GM08714 (cell line): ENCODE data around the gene TCF4.

Source experiments
- H3K4me3 ChIP-seq: fragments of 200-500 bp; sonication (Bioruptor generic); 2 replicates; pipeline ENCODE4 v1.5.1; 2014; ENCODE audit warnings: mild to moderate bottlenecking, low read length, inconsistent platforms
- ZNF274 ChIP-seq: IDR thresholded peaks from 2 replicates; pipeline ENCODE4 v1.6.1; 2012; ENCODE audit warnings: mild to moderate bottlenecking, low read depth, low read length

TCF4 gene

DNA sequence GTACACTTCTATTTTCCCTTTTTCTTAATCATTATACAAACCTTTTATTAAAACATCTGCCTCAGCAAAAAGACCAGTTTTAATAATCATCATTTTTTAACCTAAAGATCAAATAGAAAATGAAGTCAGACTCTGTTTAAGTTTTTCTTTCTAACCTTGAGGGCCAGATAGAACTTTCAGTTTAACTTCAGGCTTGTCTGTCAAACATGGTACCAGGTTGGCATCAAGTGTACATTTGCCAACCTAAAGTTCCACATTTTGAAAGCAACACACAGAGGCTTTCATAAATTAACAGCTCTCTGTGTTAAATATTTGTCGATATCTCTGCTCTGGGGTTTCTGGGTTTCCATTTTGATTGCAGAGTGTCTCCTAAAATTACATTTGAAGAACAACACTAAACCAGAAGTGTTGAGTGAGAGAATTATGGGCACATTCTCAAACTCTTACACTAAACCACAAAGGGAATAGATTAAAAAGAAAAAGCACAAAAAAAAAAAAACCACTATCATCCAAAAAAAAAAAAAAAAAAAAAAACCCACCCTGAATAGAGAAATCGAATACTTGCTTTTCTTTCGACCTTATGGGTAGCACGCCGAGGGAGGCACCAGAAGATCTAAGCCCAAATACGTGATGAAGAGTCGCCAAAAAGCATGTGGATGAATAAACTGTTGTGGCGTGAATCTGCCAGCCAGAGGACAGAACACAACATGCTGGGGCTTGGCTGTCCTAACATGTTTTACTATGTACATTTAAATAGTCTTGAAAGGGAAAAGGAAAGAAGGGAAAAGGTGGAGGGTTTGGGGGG lies 166.2 kb downstream of the TCF4 start:
- TF ChIP-seq ZNF274, result no peak
- H3K4me3 ChIP-seq, result no peak overlapping the region

DNA sequence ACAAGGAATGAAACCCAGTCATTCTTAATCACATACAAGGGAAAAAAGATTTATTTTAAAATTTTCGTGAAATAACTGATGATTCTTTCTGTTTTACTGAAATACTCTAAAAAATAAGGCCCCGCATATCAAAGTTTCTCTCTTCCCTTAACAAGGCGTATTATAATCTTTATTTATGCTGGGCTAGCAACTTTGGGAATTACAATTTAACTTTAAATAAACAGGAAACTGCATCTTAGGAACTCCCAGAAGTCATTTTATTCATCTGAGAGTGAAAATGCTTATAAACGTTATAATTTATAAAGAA lies 166.7 kb downstream of the TCF4 start:
- no peak overlapping the region for H3K4me3 ChIP-seq
- no peak for TF ChIP-seq ZNF274

DNA sequence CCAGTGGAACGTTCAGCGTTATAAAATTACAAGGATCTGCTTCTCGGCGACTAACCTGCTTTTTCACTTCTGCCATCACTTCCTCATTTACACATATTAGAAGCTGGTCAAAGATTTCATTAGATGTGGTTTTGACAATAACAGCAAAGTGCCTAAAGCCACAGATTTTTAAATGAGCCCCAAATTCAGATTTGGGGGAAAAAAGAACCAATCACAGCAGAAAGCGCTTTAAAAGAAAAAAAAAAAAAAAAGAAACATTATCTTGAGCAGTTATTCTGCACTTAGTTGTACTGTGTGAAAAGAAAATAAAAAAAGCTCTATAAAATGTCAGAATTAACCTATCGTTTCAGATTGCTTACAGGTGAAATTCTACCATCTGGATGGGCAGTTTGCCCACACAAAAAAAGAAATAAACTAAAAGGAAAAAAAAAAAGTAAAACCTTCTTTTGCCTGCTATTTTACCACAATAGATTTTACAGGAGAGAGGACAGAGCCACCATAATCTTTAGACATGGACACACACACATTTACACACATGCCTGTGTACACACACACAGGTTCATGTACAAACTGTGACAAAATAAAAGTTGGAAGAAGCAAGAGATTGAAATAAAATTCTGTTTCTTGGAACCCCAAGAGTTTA lies 167.2 kb downstream of the TCF4 start:
- no peak for TF ChIP-seq ZNF274
- H3K4me3 ChIP-seq, result no peak overlapping the region

DNA sequence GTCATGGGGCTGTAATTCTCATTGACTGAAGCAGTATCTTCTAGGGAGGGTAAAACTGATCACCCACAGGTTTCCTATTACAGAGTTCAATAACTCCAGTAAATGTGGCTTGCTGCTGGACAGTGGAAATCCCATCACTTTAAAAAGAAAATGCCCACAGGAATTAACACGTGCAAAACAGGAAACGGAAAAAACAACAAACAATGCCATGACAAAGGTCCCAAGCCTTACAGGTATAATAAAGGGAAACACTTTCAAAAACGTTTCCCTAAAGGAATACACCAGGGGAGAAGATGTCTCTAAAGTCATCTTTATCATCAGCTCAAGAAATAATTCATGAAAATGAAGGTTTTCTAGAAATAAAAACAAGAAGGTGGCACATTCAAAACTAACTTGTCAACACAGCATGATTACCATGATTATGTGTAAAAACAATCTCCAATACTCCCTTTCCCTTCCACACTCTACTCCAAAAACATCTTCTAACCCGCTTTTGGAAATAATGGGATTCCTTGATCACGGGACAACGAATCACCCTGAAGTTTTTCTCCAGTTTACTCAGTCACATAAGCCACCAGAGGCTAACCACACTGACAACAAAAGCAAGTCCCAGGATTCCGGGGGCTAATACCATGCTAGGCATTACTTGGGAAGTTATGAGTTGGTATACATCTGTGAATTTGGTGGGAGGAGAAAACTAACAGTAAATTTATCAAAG lies 167.9 kb downstream of the TCF4 start:
- H3K4me3 ChIP-seq, result peak overlapping the region; percentile 26; the same call in 1 of the 2 replicates
- no peak for TF ChIP-seq ZNF274

DNA sequence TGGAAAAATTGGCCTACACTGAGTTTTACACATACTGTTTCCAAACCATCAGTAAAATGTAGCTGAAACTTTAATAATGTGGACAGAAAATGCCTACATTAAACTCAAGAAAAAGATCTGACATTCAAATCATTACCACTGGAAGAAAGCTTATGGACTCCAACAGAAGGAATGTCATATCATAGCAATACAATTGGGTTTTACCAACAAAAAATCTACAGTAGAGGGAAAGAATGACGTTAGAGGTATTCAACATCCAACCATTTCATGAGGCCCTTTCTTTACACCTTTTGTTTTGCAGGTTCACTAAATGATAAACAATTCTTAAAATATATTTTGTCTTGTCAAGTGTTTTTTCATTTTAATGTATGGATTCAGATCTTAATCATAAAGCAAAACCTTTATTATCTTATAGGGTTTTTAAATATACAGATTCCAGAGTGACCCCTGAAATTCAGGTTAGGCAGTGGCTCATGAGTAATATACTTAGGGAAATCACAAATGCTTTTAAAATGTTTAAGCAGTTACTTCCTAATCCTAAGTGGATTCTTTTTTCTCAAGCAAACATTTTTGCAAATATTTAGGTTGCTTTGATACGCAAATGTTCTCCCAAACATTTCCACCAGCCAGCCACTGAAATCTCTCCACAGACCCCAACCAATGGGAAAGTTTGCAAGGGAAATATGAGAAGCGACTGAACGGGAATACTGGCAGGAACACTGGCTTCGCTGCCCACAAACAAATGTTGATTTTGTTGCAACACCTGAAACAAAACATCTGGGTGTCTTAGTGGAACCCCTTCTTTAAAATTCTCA lies 168.7 kb downstream of the TCF4 start:
- H3K4me3 ChIP-seq, result no peak overlapping the region
- no peak for TF ChIP-seq ZNF274

DNA sequence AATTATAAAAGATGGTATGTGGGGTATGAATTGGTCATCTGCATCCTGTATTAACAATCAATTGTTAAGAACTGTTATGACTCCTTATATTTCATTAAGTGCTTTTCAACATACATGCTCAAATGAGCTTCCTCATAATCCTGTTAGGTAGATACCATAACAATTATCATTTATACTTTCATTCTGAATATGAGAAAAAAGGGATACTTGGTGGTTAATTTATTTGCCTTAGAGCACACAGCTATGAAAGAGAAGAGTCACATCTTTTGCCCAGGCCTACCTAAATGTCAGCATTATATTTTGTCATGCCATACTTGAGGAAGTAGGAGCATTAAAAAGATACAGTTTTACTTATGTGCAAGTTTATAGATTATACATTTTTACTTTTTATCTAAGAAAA lies 169.6 kb downstream of the TCF4 start:
- no peak for TF ChIP-seq ZNF274
- H3K4me3 ChIP-seq, result no peak overlapping the region

DNA sequence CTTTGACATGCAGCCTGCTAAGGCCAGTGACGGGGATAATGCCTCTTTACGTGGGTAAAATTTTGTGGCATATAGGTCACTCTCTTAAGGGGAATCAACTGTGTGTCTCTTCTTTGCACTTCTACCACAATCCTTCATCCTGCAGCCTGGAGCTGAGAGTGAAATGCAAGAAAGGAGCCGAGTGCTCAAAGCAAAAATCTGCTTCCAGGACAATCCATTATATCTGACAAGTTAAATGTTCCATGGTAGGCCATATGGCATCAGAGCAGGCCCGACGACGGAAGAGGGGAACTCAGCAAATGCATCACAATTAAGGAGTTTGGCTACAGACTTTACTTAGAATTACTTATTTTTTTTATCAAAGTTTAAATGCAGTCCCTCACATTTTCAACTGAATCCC lies 171.2 kb downstream of the TCF4 start:
- TF ChIP-seq ZNF274, result no peak
- H3K4me3 ChIP-seq, result no peak overlapping the region

DNA sequence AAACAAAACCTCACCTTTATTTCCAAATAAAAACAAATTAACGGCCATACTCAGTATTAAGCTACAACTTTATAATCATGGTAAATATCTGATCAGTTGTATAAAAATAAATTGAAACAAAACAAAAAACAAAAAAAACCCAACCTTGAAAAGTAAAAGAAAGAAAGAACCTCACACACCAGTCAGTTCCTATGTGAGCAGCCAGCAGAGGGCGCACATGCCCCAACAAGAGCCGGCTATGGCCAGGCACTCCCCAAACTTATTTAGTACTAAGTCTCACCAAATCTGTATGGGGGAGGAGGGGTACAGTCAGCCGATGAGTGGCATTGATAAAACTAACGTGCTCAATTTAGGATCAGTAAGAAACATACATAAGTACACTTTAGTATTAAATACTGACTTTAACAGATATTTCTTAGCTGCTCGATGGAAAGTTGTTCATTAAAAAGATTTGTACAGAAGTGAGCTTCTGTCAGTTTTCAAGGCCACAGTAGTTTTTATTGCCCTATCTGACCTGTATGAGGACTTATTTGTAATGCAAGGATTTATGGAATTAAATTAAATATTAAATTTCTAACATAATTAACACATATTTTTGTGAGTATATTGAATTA lies 172.6 kb downstream of the TCF4 start:
- no peak for TF ChIP-seq ZNF274
- H3K4me3 ChIP-seq, result no peak overlapping the region

DNA sequence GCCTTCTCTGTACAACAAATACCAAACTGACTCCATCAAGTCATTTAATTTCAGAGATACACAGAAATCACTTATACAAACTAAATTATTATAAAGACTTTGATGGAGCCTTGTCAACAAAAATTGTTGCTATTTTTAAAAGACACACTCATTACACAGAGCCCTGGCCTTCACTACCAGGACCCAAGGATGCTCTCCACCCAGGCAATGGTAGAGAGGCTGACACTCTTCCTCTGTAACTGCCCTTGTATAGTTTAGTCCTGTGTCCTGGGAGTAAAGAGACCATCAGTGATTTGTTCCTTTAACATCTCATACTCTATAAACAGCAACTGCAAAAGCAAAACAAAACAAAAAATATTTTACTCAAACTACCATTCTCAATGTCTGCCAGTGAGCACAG lies 173.5 kb downstream of the TCF4 start:
- TF ChIP-seq ZNF274, result no peak
- no peak overlapping the region for H3K4me3 ChIP-seq

DNA sequence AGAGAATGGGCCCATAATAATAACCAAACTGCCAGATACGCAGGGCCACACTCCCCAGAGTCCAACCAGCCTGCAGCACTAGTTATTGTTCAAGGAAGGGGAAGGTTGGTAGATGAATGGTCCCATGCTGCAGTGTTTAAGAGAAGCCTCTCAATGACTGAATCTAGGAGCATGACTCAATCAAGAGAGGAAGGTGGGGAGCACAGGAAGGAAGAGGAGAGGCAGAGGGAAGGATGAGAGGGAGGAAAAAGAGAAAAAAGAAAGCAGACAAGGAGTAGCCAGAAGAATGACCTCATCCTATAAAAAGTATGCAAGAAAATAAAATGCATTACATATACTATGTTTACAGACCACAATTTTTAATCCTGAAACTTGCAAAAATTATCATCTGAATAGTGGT lies 174.5 kb downstream of the TCF4 start:
- no peak overlapping the region for H3K4me3 ChIP-seq

DNA sequence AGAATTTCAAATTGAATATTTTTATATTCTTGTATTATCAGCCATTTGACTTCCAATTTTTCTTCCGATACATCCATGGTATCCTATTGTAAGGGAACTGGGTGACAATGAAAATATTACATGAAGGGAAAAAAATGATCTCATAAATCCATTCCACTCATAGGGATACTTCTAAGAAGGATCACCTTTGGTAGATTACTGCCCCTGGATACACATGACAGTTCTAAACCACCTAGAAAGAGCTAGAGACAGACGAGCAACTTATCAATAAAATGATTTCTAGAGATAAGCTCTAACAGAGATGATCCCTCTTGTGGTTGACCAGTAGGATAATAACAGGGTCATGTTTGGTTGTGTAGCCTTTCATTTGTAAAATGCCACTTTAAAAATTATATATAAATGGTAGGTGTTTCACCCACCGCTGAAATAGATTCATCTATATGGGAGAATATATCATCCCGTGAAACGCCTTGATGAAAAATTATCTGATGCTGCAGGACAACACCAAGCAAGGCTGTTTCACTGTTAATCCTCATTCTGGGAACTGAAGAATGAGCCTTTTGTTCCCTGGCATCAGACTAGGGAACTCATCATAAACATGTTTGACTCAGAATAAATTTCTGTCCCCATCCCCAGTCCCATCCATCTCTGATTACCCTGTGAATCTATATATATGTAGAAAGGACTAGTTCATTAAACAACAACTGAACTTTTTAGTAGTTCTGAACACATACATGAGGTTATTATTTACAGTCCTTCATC lies 180.0 kb downstream of the TCF4 start:
- no peak for TF ChIP-seq ZNF274
- H3K4me3 ChIP-seq, result no peak overlapping the region

More for the DNA sequence above, 174.5 kb downstream of the TCF4 start:
- TF ChIP-seq ZNF274, result no peak

DNA sequence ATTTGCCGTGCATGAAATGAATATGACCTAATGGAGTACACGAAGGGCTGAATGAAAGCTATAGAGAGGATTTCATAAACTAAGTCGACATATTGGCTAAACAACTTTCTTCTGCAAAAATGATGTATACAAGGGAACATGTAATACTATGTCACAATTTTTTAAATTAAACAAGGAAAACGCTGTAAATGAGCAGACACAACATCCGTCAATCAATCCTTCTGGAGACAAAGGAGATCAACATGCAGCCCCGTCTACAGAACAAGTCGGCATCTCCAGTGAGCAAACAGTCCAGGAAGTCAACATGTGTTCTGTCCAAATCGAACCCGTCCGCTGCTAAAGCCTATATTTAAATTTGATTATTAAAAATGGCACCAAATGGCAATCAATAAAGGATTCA lies 180.8 kb downstream of the TCF4 start:
- H3K4me3 ChIP-seq, result no peak overlapping the region
- no peak for TF ChIP-seq ZNF274

DNA sequence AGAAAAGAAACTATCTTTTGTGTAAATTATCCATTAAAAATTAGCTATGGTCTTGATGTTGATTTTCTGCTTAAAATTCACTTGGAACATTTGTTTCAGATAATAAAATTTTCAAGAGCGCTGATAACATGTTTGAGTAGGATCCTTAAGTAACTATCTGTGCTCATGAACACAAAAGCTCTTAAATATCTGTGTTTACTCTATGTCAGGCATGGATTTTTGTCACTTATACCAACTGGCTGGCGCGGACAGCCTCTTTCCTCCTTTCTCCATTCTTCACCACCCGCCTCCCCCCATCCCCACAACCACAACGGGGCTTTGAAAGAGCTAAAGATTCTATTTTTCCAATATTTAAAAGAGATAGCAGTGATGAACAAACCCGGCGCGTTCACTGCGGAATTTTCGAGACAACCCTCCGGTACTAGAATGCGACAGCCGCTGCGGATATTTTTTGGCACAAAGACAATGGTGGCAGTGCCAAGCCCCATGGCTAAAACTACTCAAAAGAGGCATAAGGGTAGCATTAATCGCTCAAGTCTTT lies 181.5 kb downstream of the TCF4 start:
- no peak overlapping the region; the same call in 1 of the 2 replicates for H3K4me3 ChIP-seq
- no peak for TF ChIP-seq ZNF274

DNA sequence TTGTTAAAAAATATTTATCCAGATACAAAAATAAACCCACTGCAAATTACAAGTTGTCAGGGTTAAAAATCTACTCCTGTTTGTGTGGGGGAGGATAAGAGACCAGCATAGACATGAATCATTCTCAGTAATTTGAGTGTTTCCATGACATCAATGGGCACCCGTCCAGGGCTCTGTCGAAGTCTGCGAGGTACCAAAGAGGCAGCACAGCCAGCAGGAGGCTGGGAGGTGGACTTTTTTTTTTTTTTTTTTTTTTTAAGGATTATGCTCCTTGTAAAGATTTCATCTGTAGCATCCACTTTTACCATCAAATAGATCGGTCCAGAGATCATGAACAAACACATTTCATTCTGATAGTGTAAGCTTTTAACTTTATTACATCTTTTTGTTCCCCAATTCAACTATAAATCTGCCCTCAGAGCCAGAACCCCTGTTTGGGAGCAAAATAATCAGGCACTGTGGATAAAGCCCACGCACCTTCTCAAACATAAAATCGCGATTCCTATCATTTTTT lies 182.0 kb downstream of the TCF4 start:
- TF ChIP-seq ZNF274, result no peak
- H3K4me3 ChIP-seq, result no peak overlapping the region; the same call in 1 of the 2 replicates
